NCI-H187 treated with DMSO at 0.1 percent for 48 hours (cell line): ENCODE results near the gene TCF7L2.

Source experiments
- DNase-seq: peaks from one replicate; lab custom pipeline; 2025; lab: John Stamatoyannopoulos, UW

TCF7L2 gene

GRCh38 chr10:113023017-113023416 lies 73.0 kb downstream of the TCF7L2 start:
- no peak for DNase-seq

- no peak for DNase-seq
Observed at GRCh38 chr10:113024930-113025329, 74.9 kb downstream of the TCF7L2 start.

DNA sequence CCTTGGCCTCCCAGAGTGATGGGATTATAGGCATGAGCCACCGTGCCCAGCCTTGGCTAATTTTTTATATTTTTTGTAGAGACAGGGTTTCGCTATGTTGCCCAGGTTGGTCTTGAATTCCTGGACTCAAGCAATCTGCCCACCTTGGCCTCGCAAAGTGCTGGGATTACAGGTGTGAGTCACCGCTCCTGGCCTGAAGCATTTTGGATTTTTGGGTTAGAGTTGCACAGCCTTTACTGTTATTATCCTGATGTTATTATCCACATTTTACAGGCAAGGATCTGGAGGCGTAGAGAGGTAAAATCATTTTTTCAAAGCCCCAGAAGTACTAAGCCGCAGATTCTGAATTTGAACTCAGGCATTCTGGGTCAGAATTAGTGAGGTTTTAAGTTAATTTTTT lies 75.4 kb downstream of the TCF7L2 start:
- DNase-seq = no peak

- DNase-seq = no peak
Observed at GRCh38 chr10:113026679-113027078, 76.6 kb downstream of the TCF7L2 start.

GRCh38 chr10:113027230-113027573 lies 77.2 kb downstream of the TCF7L2 start:
- DNase-seq = no peak

GRCh38 chr10:113027574-113028455 lies 77.8 kb downstream of the TCF7L2 start:
- DNase-seq = no peak

DNA sequence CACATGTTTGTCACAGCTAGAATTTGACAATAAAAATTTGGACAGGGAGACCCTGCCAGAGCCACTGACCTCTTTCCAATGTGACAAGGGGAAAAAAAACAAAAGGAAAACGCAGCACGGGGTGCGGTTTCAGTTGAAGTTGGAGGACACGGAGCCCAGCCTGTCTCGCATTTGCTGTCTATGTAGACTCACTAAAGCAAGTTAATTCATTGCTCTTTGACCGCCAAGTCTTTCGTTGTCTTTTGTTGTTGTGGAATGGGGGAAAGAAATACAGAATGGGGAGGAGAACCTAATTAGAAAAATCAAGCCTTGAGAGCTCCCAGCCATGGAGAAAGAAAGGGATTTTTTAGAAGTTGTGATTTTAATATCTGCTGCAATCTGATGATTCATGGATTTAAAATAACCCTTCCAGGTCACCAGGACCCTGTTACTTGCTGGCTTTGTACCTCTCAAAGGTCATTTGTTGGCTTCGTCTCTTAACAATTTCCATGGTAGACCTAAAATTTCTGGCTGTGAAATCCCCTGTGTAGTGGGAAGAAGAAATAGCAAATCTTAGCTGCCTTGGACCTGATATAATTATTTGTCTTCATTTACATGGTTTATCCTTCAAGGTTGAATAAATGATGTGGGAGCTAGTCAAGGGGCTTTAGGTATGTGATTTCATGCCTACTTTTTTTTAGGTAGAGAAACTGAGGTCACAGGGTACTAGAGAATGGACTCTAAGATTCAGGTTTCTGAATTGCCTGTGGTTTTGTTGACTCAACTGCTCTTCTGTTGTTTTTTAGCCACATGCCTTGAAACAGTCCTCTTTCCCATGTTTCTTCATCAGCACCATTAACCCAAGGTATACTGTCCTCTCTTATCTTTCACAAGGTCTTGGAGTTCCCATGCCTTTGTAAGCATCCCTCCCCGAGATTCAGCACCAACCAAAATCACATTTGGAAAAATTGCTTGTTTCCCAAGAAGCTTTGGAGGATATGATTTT lies 78.7 kb downstream of the TCF7L2 start:
- DNase-seq = no peak

DNA sequence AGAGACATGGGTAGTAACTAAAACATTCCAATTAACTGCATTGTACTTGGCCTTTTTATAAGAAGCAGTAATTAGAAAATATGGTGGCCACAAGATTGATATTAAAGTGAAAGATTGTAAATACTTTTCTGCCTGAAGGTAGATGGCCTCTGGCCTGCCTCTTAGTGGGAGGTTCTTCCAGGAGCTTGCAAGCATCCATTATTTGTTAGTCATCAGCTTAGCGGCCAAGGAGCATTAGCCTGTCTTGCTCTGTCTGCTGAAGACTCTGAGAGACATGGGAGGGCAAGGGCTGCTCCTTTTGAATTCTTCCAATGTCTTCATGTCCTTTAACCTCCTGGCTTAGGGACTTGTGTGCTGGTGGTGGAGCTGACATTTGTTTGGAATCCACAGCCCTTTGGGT lies 80.4 kb downstream of the TCF7L2 start:
- DNase-seq = no peak

DNA sequence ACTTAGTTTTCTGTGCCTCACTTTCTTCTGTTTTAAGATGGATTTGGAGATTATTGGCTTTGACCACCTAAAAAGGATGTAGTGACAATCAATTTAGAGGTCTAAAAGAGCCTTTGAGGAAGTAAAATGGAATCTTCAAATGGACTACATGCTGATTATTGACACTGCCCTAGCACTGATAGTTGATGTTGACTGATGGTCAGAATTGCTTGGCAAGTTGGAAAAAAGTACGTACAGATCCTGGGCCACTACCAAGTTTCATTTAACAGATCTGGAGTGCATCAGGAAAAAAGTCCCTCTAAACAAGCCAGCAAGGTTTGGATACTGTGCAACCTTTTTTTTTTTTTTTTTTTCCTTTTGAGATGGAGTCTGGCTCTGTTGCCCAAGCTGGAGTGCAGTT lies 81.1 kb downstream of the TCF7L2 start:
- DNase-seq = no peak

DNA sequence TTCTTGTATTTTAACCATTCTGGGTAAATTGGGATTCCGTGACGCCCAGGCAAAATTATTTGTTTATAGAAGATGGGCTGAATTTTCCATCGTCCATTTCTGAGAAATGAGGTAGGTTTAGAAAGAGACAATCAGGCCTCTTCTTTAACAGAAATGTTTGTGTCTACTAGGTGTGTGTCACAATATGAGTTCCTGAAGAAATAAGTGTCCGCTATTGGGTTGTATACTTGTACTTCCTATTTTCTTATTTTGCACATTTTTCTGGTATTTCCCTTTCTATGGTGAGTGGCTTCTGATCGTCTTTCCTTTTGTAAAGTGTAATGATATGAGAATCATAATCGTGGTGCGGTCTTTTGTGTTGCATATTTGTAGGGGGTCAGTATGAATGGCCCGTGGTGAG lies 83.9 kb downstream of the TCF7L2 start:
- DNase-seq = no peak

DNA sequence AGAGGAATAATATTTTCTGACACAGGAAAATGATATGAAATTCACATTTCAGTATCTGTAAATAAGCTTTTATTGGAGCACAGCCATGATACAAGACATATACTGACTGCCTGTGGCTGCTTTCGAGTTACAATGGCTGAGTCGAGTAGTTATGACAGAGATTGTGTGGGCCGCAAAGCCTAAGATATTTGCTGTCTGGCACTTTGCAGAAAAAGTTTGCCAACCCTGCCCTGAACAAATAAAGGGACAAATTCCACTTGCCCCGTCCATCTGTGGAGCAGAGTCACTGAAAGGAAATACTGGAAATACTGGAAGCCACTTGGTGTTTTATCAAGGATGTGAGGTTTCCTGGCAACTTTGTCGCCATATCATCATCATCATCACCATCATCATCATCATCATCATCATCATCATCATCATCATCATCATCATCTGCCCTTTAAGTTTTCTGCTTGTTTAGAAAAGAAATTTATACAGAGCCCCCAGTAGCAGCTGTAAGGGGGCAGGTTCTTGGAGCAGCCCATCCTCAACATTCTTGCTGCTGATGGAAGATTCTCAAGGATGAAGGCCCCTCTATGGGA lies 85.8 kb downstream of the TCF7L2 start:
- DNase-seq = no peak

DNA sequence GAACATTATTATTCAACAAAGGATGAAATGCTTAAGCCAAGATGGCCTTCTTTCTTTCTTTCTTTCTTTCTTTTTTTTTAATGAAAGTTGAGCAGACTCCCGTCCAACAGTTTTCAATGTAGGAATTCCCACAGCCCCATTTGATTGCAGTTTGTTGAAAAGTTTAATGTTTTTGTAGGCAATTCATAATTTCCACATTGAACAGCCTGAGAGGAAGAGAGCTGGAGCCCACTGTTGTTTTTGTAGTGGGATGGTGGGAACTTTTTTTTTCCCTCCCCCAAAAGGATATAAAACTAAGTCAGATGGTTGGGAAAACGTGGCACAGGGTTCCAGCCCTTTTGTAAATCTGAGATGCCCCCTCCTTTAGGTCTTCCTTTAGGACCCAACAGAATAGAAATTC lies 86.6 kb downstream of the TCF7L2 start:
- DNase-seq = no peak

GRCh38 chr10:113037218-113037617 lies 87.2 kb downstream of the TCF7L2 start:
- DNase-seq = no peak

GRCh38 chr10:113038183-113038582 lies 88.1 kb downstream of the TCF7L2 start:
- no peak for DNase-seq

DNA sequence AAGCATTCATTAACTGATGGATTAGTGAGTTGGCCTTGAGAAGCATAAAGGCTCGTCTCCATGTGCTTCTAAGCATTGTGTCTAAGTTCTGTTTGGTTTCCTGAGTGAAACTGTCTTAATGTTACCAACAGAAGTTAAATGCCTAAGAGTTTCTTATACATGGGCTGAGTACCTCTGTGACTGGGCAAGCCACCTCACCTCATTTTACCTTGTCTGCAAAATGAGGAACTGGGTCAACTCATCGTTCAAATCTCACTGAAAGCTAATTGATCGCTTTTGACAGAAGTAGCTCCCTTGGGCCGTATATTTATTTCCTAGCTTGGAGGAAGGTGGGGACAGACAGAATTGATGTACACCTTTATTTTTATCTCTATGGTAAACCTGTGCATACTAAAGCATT lies 88.9 kb downstream of the TCF7L2 start:
- no peak for DNase-seq

GRCh38 chr10:113041324-113041723 lies 91.3 kb downstream of the TCF7L2 start:
- DNase-seq = no peak

GRCh38 chr10:113041841-113042750 lies 92.0 kb downstream of the TCF7L2 start:
- DNase-seq = no peak

GRCh38 chr10:113042868-113043267 lies 92.8 kb downstream of the TCF7L2 start:
- DNase-seq = no peak

GRCh38 chr10:113044016-113044755 lies 94.1 kb downstream of the TCF7L2 start:
- DNase-seq = no peak

GRCh38 chr10:113045147-113046055 lies 95.4 kb downstream of the TCF7L2 start:
- DNase-seq = no peak
